Measurements from ENCODE around the gene GAN. TPM values are rescaled to one million over a fixed set of nuclear protein-coding genes. Genes with fewer than 3 reads are reported as not detected.
A peak's percentile ranks its signal among the peaks of the same experiment; 100 is the strongest.

The GAN gene, protein sequence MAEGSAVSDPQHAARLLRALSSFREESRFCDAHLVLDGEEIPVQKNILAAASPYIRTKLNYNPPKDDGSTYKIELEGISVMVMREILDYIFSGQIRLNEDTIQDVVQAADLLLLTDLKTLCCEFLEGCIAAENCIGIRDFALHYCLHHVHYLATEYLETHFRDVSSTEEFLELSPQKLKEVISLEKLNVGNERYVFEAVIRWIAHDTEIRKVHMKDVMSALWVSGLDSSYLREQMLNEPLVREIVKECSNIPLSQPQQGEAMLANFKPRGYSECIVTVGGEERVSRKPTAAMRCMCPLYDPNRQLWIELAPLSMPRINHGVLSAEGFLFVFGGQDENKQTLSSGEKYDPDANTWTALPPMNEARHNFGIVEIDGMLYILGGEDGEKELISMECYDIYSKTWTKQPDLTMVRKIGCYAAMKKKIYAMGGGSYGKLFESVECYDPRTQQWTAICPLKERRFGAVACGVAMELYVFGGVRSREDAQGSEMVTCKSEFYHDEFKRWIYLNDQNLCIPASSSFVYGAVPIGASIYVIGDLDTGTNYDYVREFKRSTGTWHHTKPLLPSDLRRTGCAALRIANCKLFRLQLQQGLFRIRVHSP
- total RNA-seq (2013; cell fraction: nucleolus; rRNA removed), result 13.1 and 14.4 TPM in 2 replicates
- 3.4 and 4.0 TPM in 2 replicates for total RNA-seq (2014; rRNA removed)
- 4.7 and 5.0 TPM in 2 replicates for total RNA-seq (2014; rRNA removed; fragmentation: Illumina TruSeq; extraction: Trizol)
- 6.6 and 8.4 TPM in 2 replicates for total RNA-seq (2021)
- 0.73 TPM for polyA plus RNA-seq (2011; ENCODE audit: low read depth)
- polyA plus RNA-seq (2011; rRNA removed), result 3.8 and 4.9 TPM in 2 replicates
- polyA plus RNA-seq (2011; cell fraction: cytosol; rRNA removed), result 1.6 and 2.4 TPM in 2 replicates
- 3.2 and 4.2 TPM in 2 replicates for polyA plus RNA-seq (2011; cell fraction: nucleus; rRNA removed)
- polyA plus RNA-seq (2012), result 1.1 and 1.2 TPM in 2 replicates
- polyA plus RNA-seq (2014; fragmentation: Illumina TruSeq; extraction: Trizol), result 1.4 and 1.6 TPM in 2 replicates
- 1 to 10 TPM in 1 of 2 experiments, under 1 TPM in 1; 0.42 to 1.2 TPM for polyA plus RNA-seq (2014; fragmentation: Nextera tagmentation; extraction: Ambion mirVana)
- 1.8 and 2.1 TPM in 2 replicates for polyA plus RNA-seq (2014; rRNA removed)
- polyA plus RNA-seq (2016; fragmentation: Nextera tagmentation; extraction: Ambion mirVana), result 1 to 10 TPM; 2.0 to 3.0 TPM
- polyA minus RNA-seq (2011; rRNA and poly(A)+ RNA removed), result 6.4 and 9.9 TPM in 2 replicates
- polyA minus RNA-seq (2011; cell fraction: cytosol; rRNA and poly(A)+ RNA removed), result 4.5 and 6.0 TPM in 2 replicates
- 3.7 and 9.3 TPM in 2 replicates for polyA minus RNA-seq (2011; cell fraction: nucleus; rRNA and poly(A)+ RNA removed)
- percentile 67 among the genes with signal in this experiment for Bru-seq, nascent RNA
- BruChase-seq, experiment 1, labeled RNA remaining after a 6-hour chase, result percentile 68 among the genes with signal in this experiment
- BruChase-seq, experiment 2, labeled RNA remaining after a 2-hour chase, result percentile 71 among the genes with signal in this experiment
- long read RNA-seq, experiment 1, partial matches to known transcripts, result 0 of 2 reads
- long read RNA-seq, experiment 1, other reads (novel, unspliced or antisense), result 2 of 2 reads
- long read RNA-seq, experiment 2, full-length matches to known transcripts, result 1 of 5 reads
- long read RNA-seq, experiment 2, partial matches to known transcripts, result 0 of 5 reads
- long read RNA-seq, experiment 2, other reads (novel, unspliced or antisense), result 4 of 5 reads

DNA sequence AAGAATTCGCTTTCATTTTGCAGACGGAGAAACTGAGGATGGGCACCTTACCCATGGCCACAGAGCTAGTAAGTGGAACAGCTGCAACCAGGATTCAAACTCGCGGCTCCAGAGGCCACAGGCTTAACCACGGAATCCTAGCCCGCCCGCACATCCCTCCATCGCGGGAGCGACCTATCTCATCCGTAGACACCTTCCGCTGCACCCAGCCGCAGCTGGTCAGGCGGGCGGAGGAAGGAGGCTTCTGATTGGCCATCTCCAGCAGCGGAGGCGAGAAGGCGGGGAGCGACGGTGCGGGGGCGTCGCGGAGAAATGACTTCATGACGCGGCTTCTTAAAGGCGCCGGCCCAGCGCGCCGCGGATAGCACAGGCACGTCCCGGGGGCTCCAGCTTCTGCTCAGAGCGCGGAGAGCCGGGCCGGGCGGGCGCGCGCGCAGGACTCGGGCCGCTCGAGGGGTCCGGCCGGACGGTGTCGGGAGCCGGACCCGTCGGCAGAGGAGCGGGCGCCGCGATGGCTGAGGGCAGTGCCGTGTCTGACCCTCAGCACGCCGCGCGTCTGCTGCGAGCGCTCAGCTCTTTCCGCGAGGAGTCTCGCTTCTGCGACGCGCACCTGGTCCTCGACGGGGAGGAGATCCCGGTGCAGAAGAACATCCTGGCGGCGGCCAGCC is at the start of gene GAN:
Gene GAN, plus strand, starts transcription at position 360 of the 668 bp plus-strand sequence. Its CDS starts 152 bp downstream, at position 512.
- intact Hi-C loops (cut with micrococcal nuclease; ENCODE audit: unreplicated experiment), result loop anchor here (10.0 kb wide), 1 partner anchor 310 kb away; the partner anchor contains the start of genes CENPN and CMC2
- under 1% methylated on average over 51 of the region's 75 CpGs for whole genome bisulfite sequencing (ENCODE audit: insufficient coverage, insufficient replicate concordance, low lambda C conversion rate, missing lambda C conversion rate)
- H2AFZ ChIP-seq (ENCODE audit: control insufficient read depth, low read depth, low read length), result peak within 1 kb of the TSS; percentile 98
- H3K9me3 ChIP-seq (replicated peaks; ENCODE audit: control insufficient read depth, insufficient read depth, low read length), result no peaks in the 10 kb centered on the region
- no peaks in the 10 kb centered on the region for H3K27me3 ChIP-seq (replicated peaks in 1 of 2; ENCODE audit: control insufficient read depth in 2 of 2, insufficient read depth in 2 of 2, low read length in 1 of 2)
- peaks cover 7% of the 10 kb centered on the region for H3K4me1 ChIP-seq (ENCODE audit: control insufficient read depth, insufficient read depth, low read length)
- ATAC-seq, result peak; percentile 98
- peak within 1 kb of the TSS; percentile 89 for H3K9ac ChIP-seq (ENCODE audit: control insufficient read depth, insufficient read depth, low read length)
- H3K4me2 ChIP-seq (ENCODE audit: control insufficient read depth, insufficient read depth), result peak within 1 kb of the TSS; percentile 93
- H3K27ac ChIP-seq (ENCODE audit: control insufficient read depth, insufficient read depth), result peak within 1 kb of the TSS; percentile 84
- POLR2A ChIA-PET, result interaction anchor here (0.8 to 1.4 kb wide), 2 partner anchors 10 to 238 kb away, joined by 3 to 5 read pairs; partner anchors contain the start of gene C16orf46
- FAIRE-seq, result peak; percentile 61
- H3K4me3 ChIP-seq, result peak within 1 kb of the TSS; percentile 96
- no TSS peak for BruUV-seq (replicated peaks)
- no peaks in the 10 kb centered on the region for H3K36me3 ChIP-seq (ENCODE audit: control insufficient read depth in 2 of 2, insufficient read depth in 2 of 2, low read length in 1 of 2)
- DNase-seq (ENCODE audit: low read depth, low spot score), result peak; percentile 82
- in situ Hi-C loops (cut with MboI), result no loop called here
- CTCF ChIA-PET, result interaction anchor here (1.2 to 1.7 kb wide), 3 partner anchors 17 to 279 kb away, joined by 3 to 6 read pairs (median 4); partner anchors contain the start of gene ATMIN
- SMC1A ChIA-PET (ENCODE audit: uncharacterized antibody, unreplicated experiment), result interaction anchor here (0.7 to 0.9 kb wide), 2 partner anchors 13 to 311 kb away, joined by 3 read pairs; no protein-coding TSS in a partner anchor
- peaks cover 15% of the 10 kb centered on the region for H3K79me2 ChIP-seq (ENCODE audit: control insufficient read depth, insufficient read depth, low read length)
- H4K20me1 ChIP-seq (ENCODE audit: control insufficient read depth, insufficient read depth), result no peaks in the 10 kb centered on the region
- RAD21 ChIA-PET (ENCODE audit: unreplicated experiment), result interaction anchor here (1.1 to 1.4 kb wide), 2 partner anchors 470 to 560 kb away, joined by 3 to 4 read pairs; no protein-coding TSS in a partner anchor
- TF ChIP-seq SPI1 (IDR thresholded peaks at IDR 0.05; ENCODE audit: borderline replicate concordance, insufficient read depth, low read depth, low read length) (no peak), BACH1 (IDR thresholded peaks at IDR 0.05; ENCODE audit: borderline replicate concordance) (no peak), POU2F2 (IDR thresholded peaks at IDR 0.05; ENCODE audit: borderline replicate concordance, low read depth, low read length) (0 out of 3 replicates have a peak, but pooled peaks have one; percentile 15), RB1 (IDR thresholded peaks at IDR 0.05; ENCODE audit: borderline replicate concordance) (peak; percentile 65; the same call in 1 of the 2 replicates)
- TF ChIP-seq, protein P1, sequence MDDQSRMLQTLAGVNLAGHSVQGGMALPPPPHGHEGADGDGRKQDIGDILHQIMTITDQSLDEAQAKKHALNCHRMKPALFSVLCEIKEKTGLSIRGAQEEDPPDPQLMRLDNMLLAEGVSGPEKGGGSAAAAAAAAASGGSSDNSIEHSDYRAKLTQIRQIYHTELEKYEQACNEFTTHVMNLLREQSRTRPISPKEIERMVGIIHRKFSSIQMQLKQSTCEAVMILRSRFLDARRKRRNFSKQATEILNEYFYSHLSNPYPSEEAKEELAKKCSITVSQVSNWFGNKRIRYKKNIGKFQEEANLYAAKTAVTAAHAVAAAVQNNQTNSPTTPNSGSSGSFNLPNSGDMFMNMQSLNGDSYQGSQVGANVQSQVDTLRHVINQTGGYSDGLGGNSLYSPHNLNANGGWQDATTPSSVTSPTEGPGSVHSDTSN (IDR thresholded peaks at IDR 0.05; ENCODE audit: insufficient replicate concordance, low read depth, low read length), result peak; percentile 28
- TF ChIP-seq, protein P2, sequence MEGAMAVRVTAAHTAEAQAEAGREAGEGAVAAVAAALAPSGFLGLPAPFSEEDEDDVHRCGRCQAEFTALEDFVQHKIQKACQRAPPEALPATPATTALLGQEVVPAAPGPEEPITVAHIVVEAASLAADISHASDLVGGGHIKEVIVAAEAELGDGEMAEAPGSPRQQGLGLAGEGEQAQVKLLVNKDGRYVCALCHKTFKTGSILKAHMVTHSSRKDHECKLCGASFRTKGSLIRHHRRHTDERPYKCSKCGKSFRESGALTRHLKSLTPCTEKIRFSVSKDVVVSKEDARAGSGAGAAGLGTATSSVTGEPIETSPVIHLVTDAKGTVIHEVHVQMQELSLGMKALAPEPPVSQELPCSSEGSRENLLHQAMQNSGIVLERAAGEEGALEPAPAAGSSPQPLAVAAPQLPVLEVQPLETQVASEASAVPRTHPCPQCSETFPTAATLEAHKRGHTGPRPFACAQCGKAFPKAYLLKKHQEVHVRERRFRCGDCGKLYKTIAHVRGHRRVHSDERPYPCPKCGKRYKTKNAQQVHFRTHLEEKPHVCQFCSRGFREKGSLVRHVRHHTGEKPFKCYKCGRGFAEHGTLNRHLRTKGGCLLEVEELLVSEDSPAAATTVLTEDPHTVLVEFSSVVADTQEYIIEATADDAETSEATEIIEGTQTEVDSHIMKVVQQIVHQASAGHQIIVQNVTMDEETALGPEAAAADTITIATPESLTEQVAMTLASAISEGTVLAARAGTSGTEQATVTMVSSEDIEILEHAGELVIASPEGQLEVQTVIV (IDR thresholded peaks at IDR 0.05; ENCODE audit: borderline replicate concordance, partially characterized antibody), result peak; percentile 44
- TF ChIP-seq, protein P3, sequence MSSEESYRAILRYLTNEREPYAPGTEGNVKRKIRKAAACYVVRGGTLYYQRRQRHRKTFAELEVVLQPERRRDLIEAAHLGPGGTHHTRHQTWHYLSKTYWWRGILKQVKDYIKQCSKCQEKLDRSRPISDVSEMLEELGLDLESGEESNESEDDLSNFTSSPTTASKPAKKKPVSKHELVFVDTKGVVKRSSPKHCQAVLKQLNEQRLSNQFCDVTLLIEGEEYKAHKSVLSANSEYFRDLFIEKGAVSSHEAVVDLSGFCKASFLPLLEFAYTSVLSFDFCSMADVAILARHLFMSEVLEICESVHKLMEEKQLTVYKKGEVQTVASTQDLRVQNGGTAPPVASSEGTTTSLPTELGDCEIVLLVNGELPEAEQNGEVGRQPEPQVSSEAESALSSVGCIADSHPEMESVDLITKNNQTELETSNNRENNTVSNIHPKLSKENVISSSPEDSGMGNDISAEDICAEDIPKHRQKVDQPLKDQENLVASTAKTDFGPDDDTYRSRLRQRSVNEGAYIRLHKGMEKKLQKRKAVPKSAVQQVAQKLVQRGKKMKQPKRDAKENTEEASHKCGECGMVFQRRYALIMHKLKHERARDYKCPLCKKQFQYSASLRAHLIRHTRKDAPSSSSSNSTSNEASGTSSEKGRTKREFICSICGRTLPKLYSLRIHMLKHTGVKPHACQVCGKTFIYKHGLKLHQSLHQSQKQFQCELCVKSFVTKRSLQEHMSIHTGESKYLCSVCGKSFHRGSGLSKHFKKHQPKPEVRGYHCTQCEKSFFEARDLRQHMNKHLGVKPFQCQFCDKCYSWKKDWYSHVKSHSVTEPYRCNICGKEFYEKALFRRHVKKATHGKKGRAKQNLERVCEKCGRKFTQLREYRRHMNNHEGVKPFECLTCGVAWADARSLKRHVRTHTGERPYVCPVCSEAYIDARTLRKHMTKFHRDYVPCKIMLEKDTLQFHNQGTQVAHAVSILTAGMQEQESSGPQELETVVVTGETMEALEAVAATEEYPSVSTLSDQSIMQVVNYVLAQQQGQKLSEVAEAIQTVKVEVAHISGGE (CRISPR knock-in tag; IDR thresholded peaks at IDR 0.05), result no peak
